ENCODE data around the gene NCKAP5. TPM values are rescaled to one million over a fixed set of nuclear protein-coding genes. Genes with fewer than 3 reads are reported as not detected.

Gene NCKAP5
- total and polyA plus RNA-seq, 2 donors (not counting 1 experiment from before 2014, with no cell fraction given) = not detected

GRCh38 chr2:132958887-132959286 is 609.4 kb downstream of the NCKAP5 start:
- TF ChIP-seq EZH2 (IDR thresholded peaks at IDR 0.05; ENCODE audit: borderline replicate concordance, insufficient read depth, low read depth, low read length, poor library complexity, severe bottlenecking) = no peak
- no peak for TF ChIP-seq CTCF (IDR thresholded peaks at IDR 0.05)
- Histone ChIP-seq H3K4me1 (ENCODE audit: control insufficient read depth in 2 of 2, insufficient read depth in 2 of 2, low read length in 2 of 2) (no peaks in the 10 kb centered on the region), H3K9ac (ENCODE audit: low read length) (no peak overlapping the region), H3K36me3 (replicated peaks in 1 of 2; ENCODE audit: control extremely low read depth in 1 of 2, control insufficient read depth in 1 of 2, extremely low read depth in 1 of 2, insufficient read depth in 2 of 2, low read length in 1 of 2) (no peaks in the 10 kb centered on the region), H2AFZ (ENCODE audit: insufficient read depth, low read depth, low read length, poor library complexity, severe bottlenecking) (no peak overlapping the region), H3K27me3 (replicated peaks in 1 of 4; ENCODE audit: control extremely low read depth in 1 of 4, control insufficient read depth in 3 of 4, insufficient read depth in 4 of 4, low read length in 3 of 4) (no peaks in the 10 kb centered on the region), H3K4me2 (replicated peaks; ENCODE audit: low read depth, low read length, poor library complexity, severe bottlenecking) (no peak overlapping the region), H3K79me2 (ENCODE audit: control insufficient read depth, insufficient read depth, low read length) (no peaks in the 10 kb centered on the region), H3K27ac (ENCODE audit: low read length in 2 of 2) (no peak overlapping the region), H3K9me3 (ENCODE audit: control extremely low read depth in 1 of 3, control insufficient read depth in 2 of 3, insufficient read depth in 1 of 3, low read length in 2 of 3) (no peaks in the 10 kb centered on the region), H3K4me3 (ENCODE audit: control extremely low read depth in 1 of 5, extremely low read depth in 1 of 5, insufficient read depth in 1 of 5, low read depth in 2 of 5, low read length in 4 of 5) (no peak overlapping the region), H4K20me1 (ENCODE audit: control insufficient read depth, insufficient read depth, low read length, poor library complexity, severe bottlenecking) (no peaks in the 10 kb centered on the region)
- ChIA-PET POLR2A (no interaction called here), CTCF (no interaction called here)
- no CpG with 5 or more reads among the region's 2 CpGs for WGBS (ENCODE audit: insufficient coverage)
- H3K9me3 Mint-ChIP-seq (ENCODE audit: insufficient read depth) = peaks cover 3% of the 10 kb centered on the region
- no peaks in the 10 kb centered on the region for H3K27me3 Mint-ChIP-seq
- no peak overlapping the region for H3K4me3 Mint-ChIP-seq
- no peak overlapping the region for H3K27ac Mint-ChIP-seq
- ATAC-seq (ENCODE audit: low read depth) (no peak), DNase-seq (no peak)
- intact Hi-C loops (cut with micrococcal nuclease) = no loop called here
- peaks cover 2% of the 10 kb centered on the region for H3K4me1 Mint-ChIP-seq

DNA sequence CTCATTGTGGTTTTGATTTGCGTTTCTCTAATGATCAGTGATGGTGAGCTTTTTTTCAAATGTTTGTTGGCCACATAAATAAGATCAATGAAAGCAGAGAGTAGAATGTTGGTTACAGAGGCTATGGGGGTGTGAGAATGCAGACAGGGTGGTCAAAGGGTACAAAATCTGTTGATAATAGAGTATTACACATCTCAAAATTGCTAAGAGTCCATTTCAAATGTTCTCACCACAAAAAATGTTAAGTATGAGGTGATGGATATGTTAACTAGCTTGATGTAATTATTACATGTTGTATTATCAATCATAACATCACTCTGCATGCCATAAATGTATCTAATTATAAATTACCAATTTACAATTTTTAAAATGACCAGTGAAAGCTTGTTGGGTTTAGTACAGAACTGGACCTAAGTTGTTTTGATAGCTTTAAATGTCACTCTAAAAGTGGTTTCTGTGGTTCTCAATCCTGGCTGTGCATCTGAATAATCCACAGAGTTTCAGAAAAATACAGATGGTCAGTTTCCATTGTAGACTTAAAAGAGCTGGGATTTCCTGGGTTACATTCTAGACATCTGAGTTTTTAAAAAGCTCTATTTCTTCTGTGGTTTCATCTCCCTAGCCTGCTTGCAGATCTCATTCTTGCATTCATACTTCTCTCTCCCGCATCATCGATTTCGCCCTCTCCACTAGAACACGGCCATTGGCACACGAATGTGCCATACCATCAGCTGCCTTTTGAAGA is 612.2 kb downstream of the NCKAP5 start:
- H3K27ac Mint-ChIP-seq = no peak overlapping the region
- no peak overlapping the region for H3K4me3 Mint-ChIP-seq
- ATAC-seq (ENCODE audit: low read depth) = no peak
- Histone ChIP-seq H2AFZ (ENCODE audit: insufficient read depth, low read depth, low read length, poor library complexity, severe bottlenecking) (no peak overlapping the region), H4K20me1 (ENCODE audit: control insufficient read depth, insufficient read depth, low read length, poor library complexity, severe bottlenecking) (no peaks in the 10 kb centered on the region), H3K27me3 (replicated peaks in 1 of 4; ENCODE audit: control extremely low read depth in 1 of 4, control insufficient read depth in 3 of 4, insufficient read depth in 4 of 4, low read length in 3 of 4) (no peaks in the 10 kb centered on the region), H3K27ac (ENCODE audit: low read length in 2 of 2) (no peak overlapping the region), H3K79me2 (ENCODE audit: control insufficient read depth, insufficient read depth, low read length) (no peaks in the 10 kb centered on the region), H3K4me1 (ENCODE audit: control insufficient read depth in 2 of 2, insufficient read depth in 2 of 2, low read length in 2 of 2) (no peaks in the 10 kb centered on the region), H3K4me2 (replicated peaks; ENCODE audit: low read depth, low read length, poor library complexity, severe bottlenecking) (no peak overlapping the region), H3K9ac (ENCODE audit: low read length) (no peak overlapping the region), H3K4me3 (ENCODE audit: control extremely low read depth in 1 of 5, extremely low read depth in 1 of 5, insufficient read depth in 1 of 5, low read depth in 2 of 5, low read length in 4 of 5) (no peak overlapping the region), H3K36me3 (replicated peaks in 1 of 2; ENCODE audit: control extremely low read depth in 1 of 2, control insufficient read depth in 1 of 2, extremely low read depth in 1 of 2, insufficient read depth in 2 of 2, low read length in 1 of 2) (no peaks in the 10 kb centered on the region), H3K9me3 (ENCODE audit: control extremely low read depth in 1 of 3, control insufficient read depth in 2 of 3, insufficient read depth in 1 of 3, low read length in 2 of 3) (no peaks in the 10 kb centered on the region)
- peaks cover 7% of the 10 kb centered on the region for H3K4me1 Mint-ChIP-seq
- 97% methylated on average over 5 of the region's 6 CpGs for WGBS (ENCODE audit: insufficient coverage)
- H3K9me3 Mint-ChIP-seq (ENCODE audit: insufficient read depth) = peaks cover 3% of the 10 kb centered on the region
- no peak for DNase-seq
- ChIA-PET POLR2A (no interaction called here), CTCF (no interaction called here)
- TF ChIP-seq EZH2 (IDR thresholded peaks at IDR 0.05; ENCODE audit: borderline replicate concordance, insufficient read depth, low read depth, low read length, poor library complexity, severe bottlenecking) (no peak), CTCF (IDR thresholded peaks at IDR 0.05) (no peak)
- intact Hi-C loops (cut with micrococcal nuclease) = no loop called here
- no peaks in the 10 kb centered on the region for H3K27me3 Mint-ChIP-seq
